IPS-18a (cell line): ENCODE results near the gene APOBEC3H.
"Not testable (repeated sequence)": the region's sequence is repeated elsewhere in the genome, so short reads cannot be mapped to it uniquely, and the experiment has no call there.

Source experiments
- H3K27ac ChIP-seq: one replicate; pipeline ENCODE4 v1.5.1; 2013; ENCODE audit warnings: low read length
- H3K27me3 ChIP-seq: one replicate; pipeline ENCODE4 v1.6.1; 2013; ENCODE audit warnings: mild to moderate bottlenecking, low read length; ENCODE audit not compliant: control insufficient read depth, insufficient read depth
- H3K36me3 ChIP-seq: one replicate; pipeline ENCODE4 v1.6.1; 2013; ENCODE audit warnings: low read depth, low read length; ENCODE audit not compliant: control insufficient read depth
- H3K4me1 ChIP-seq: one replicate; pipeline ENCODE4 v1.6.1; 2013; ENCODE audit warnings: low read depth, low read length; ENCODE audit not compliant: control insufficient read depth
- H3K4me3 ChIP-seq: one replicate; pipeline ENCODE4 v1.5.1; 2013; ENCODE audit warnings: low read length
- H3K9ac ChIP-seq: one replicate; pipeline ENCODE4 v1.6.1; 2013; ENCODE audit warnings: mild to moderate bottlenecking, low read length, moderate library complexity
- H3K9me3 ChIP-seq: one replicate; pipeline ENCODE4 v1.6.1; 2013; ENCODE audit warnings: low read depth, low read length; ENCODE audit not compliant: control insufficient read depth

The APOBEC3H gene

GRCh38 chr22:39097098-39098020 lies at the start of gene APOBEC3H:
Gene APOBEC3H (plus strand): TSS chr22:39097244. CDS start chr22:39100279, 3,035 bp downstream.
- no peaks in the 10 kb centered on the region for H3K36me3 ChIP-seq
- no peak within 1 kb of the TSS for H3K4me3 ChIP-seq
- peaks cover 14% of the 10 kb centered on the region for H3K4me1 ChIP-seq
- H3K9ac ChIP-seq: no peak within 1 kb of the TSS
- H3K27me3 ChIP-seq: no peaks in the 10 kb centered on the region
- no peaks in the 10 kb centered on the region for H3K9me3 ChIP-seq
- H3K27ac ChIP-seq: no peak within 1 kb of the TSS

- H3K4me1 ChIP-seq, H3K9me3 ChIP-seq, H3K27ac ChIP-seq, H3K9ac ChIP-seq, H3K27me3 ChIP-seq, H3K36me3 ChIP-seq, H3K4me3 ChIP-seq: not testable (repeated sequence)
These were observed 47.6 kb upstream of the APOBEC3H start for GRCh38 chr22:39049486-39049885.

GRCh38 chr22:39051844-39052495 lies 45.1 kb upstream of the APOBEC3H start:
- not testable (repeated sequence) for H3K4me3 ChIP-seq, H3K27me3 ChIP-seq, H3K9ac ChIP-seq, H3K9me3 ChIP-seq, H3K27ac ChIP-seq, H3K4me1 ChIP-seq, H3K36me3 ChIP-seq

- Histone ChIP-seq H3K4me3 (no peak overlapping the region), H3K27me3 (no peaks in the 10 kb centered on the region), H3K4me1 (peaks cover 3% of the 10 kb centered on the region), H3K36me3 (no peaks in the 10 kb centered on the region), H3K9ac (no peak overlapping the region), H3K27ac (no peak overlapping the region), H3K9me3 (peaks cover 4% of the 10 kb centered on the region)
These were observed 41.4 kb upstream of the APOBEC3H start for GRCh38 chr22:39055658-39056057.

- not testable (repeated sequence) for H3K36me3 ChIP-seq, H3K27ac ChIP-seq, H3K4me3 ChIP-seq, H3K9me3 ChIP-seq, H3K27me3 ChIP-seq, H3K9ac ChIP-seq, H3K4me1 ChIP-seq
These were observed 35.8 kb upstream of the APOBEC3H start for GRCh38 chr22:39061290-39061689.

GRCh38 chr22:39061951-39062350 lies 35.1 kb upstream of the APOBEC3H start:
- not testable (repeated sequence) for H3K36me3 ChIP-seq, H3K9ac ChIP-seq, H3K27ac ChIP-seq, H3K4me3 ChIP-seq, H3K27me3 ChIP-seq, H3K9me3 ChIP-seq, H3K4me1 ChIP-seq

- H3K4me1 ChIP-seq, H3K9me3 ChIP-seq, H3K27ac ChIP-seq, H3K27me3 ChIP-seq, H3K4me3 ChIP-seq, H3K9ac ChIP-seq, H3K36me3 ChIP-seq: not testable (repeated sequence)
These were observed 33.1 kb upstream of the APOBEC3H start for GRCh38 chr22:39063904-39064303.

- H3K4me3 ChIP-seq, H3K9me3 ChIP-seq, H3K27ac ChIP-seq, H3K4me1 ChIP-seq, H3K9ac ChIP-seq, H3K36me3 ChIP-seq, H3K27me3 ChIP-seq: not testable (repeated sequence)
These were observed 30.4 kb upstream of the APOBEC3H start for GRCh38 chr22:39066442-39067276.

GRCh38 chr22:39068033-39068785 lies 28.8 kb upstream of the APOBEC3H start:
- H3K9me3 ChIP-seq: no peaks in the 10 kb centered on the region
- no peaks in the 10 kb centered on the region for H3K27me3 ChIP-seq
- no peak overlapping the region for H3K9ac ChIP-seq
- H3K36me3 ChIP-seq: no peaks in the 10 kb centered on the region
- no peaks in the 10 kb centered on the region for H3K4me1 ChIP-seq
- no peak overlapping the region for H3K4me3 ChIP-seq
- no peak overlapping the region for H3K27ac ChIP-seq

- Histone ChIP-seq H3K36me3 (no peaks in the 10 kb centered on the region), H3K9ac (no peak overlapping the region), H3K27ac (no peak overlapping the region), H3K4me3 (no peak overlapping the region), H3K27me3 (no peaks in the 10 kb centered on the region), H3K9me3 (no peaks in the 10 kb centered on the region), H3K4me1 (peaks cover 3% of the 10 kb centered on the region)
These were observed 26.9 kb upstream of the APOBEC3H start for GRCh38 chr22:39070186-39070585.

GRCh38 chr22:39072581-39072981 lies 24.5 kb upstream of the APOBEC3H start:
- H3K4me1 ChIP-seq, H3K9ac ChIP-seq, H3K27ac ChIP-seq, H3K9me3 ChIP-seq, H3K36me3 ChIP-seq, H3K4me3 ChIP-seq, H3K27me3 ChIP-seq: not testable (repeated sequence)
